HG03521 (cell line): Measurements from ENCODE around the gene RNF44.

Source experiments
- ATAC-seq: cut with Tn5 transposase; IDR thresholded peaks from one replicate; pipeline ENCODE4 v1.9.1; 2021; ENCODE audit warnings: mild to moderate bottlenecking, moderate library complexity; ENCODE audit not compliant: unreplicated experiment

The RNF44 gene

DNA sequence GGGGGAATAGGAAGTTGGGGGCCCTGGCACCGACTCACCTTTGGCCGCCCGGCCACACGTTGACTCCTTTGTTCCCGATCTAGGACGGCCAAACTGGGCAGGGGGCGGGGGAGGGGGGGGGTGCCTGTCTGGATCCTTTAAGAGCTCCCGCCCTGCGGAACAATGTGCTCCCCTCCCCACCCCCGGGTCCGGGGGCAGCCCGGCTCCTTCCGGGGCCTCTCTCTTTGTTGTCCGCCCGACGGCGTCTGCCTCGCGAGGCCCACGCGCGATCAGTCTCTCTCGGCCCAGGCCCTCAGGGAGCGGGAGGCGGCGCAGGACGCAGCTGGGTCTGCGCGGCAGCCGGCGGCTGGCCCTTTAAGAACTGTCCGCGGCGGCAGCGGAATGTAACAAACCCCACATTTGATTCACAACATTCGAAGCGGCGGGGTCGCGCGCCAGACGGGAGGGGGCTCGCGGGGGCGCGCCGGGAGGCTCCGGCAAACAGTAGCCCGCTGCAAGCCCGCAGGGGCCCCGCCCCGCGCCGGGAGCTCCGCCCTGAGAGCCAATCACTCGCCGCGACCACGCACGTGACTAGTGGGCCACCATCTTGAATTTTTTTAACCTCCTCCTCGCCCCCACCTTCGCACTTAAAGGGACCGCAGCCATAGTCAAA, at the start of gene RNF44:
TSS of gene RNF44 (minus strand) at position 501 of the 652 bp plus-strand sequence. CDS start 4,930 bp downstream, outside the sequence.
- peak; percentile 46 for ATAC-seq

DNA sequence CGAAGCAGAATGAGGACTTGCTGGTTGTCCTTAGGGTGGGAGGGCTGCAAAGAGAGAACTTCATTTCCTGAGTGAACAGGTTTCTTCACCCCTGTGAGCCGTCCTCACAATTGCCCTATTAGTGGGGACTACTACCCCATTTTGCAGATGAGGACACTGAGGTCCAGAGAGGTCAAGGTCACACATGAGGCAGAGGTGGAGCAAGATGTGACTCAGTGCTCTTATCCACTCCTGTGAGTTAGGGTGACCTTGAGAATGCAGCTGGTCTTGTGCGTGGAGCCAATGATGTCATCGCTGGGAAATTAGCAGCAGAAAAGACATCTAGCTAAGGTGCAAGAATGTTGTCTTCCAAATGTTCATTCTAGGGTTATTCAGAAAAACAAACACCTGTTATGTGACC, 45.9 kb upstream of the RNF44 start:
- ATAC-seq, result no peak

- ATAC-seq, result no peak
These were observed 44.2 kb upstream of the RNF44 start for GRCh38 chr5:176581361-176581760.

GRCh38 chr5:176579323-176579722, 42.1 kb upstream of the RNF44 start:
- ATAC-seq, result no peak

DNA sequence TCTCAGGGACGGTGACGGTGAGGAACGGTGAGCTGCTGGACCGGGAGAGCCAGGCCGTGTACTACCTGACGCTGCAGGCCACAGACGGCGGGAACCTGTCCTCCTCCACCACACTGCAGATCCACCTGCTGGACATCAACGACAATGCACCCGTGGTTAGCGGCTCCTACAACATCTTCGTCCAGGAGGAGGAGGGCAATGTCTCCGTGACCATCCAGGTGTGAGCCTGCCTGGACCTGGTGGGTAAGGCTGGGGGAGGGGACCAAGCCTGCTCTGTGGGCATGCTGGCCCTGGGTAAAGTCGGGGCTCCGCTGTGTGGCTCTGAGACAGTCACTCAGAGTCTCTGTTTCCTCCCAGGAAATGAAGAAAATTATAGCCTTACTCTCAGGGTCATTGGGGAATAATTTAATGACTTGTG, 41.2 kb upstream of the RNF44 start:
- ATAC-seq, result no peak

GRCh38 chr5:176577312-176578176, 40.3 kb upstream of the RNF44 start:
- no peak for ATAC-seq

DNA sequence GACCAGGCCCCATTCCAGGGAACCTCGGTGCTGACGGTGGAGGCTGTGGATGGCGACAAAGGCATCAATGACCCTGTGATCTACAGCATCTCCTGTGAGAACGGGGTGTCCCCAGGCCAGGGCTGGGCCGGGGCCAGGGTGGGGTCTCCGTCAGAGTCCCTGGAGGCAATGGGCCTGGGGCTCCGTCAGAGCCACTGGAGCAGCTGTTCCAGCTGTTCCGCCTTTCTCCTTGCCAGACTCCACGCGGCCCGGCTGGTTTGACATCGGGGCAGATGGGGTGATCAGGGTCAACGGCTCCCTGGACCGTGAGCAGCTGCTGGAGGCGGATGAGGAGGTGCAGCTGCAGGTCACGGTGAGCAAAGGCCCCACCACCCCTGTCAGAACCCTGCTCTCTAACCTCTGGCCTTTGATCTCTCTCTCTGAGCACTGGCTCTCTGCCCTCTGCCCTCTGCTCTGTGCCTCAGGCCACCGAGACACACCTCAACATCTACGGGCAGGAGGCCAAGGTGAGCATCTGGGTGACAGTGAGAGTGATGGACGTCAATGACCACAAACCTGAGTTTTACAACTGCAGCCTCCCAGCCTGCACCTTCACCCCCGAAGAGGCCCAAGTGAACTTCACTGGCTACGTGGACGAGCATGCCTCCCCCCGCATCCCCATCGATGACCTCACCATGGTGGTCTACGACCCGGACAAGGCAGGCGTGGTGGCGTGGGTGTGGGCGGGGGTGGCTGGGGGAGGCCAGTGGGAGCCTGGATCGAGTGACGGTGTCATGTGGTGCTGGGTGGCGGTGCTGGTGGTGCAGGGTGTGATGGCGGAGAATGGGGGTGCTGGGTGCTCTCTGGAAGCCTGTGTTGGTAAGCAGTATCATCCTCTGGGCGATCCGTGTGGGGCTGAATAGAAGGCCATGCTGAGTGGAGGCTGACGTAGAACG, 38.6 kb upstream of the RNF44 start:
- no peak for ATAC-seq

GRCh38 chr5:176575066-176575465, 37.9 kb upstream of the RNF44 start:
- no peak for ATAC-seq

- no peak for ATAC-seq
These were observed 37.0 kb upstream of the RNF44 start for GRCh38 chr5:176574297-176574591.

DNA sequence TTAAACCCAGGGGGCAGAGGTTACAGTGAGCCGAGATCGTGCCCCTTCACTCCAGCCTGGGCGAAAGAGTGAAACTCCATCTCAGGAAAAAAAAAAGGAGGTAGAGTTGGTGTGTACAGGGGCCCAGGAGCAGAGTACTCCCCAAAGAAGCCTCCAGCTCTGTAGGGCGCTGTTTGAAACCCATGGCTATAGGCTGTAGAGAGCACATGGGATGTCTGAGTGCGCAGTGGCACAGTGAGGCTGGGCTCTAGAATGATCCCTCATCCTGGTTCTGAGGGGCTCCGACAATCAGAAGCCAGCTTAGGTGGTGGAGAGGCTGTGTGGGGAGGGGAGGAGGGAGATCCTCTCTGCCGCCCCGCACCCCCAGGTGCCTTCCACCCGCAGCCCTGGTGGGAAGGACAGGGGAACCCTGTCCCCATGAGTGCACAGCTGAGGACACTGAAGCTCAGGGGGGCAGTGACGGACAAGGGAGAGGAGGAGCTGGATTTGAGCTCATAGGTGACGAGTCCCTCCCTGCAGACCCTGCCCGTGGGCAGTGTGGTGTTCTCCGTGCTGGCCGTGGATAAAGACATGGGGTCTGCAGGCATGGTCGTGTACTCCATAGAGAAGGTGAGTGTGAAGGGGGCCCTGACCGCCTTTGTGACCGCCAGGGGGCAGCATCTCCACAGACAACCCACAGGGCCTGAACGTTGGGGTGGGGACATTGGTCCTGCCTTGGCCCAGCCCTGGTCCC, 36.5 kb upstream of the RNF44 start:
- no peak for ATAC-seq

GRCh38 chr5:176570044-176570443, 32.8 kb upstream of the RNF44 start:
- ATAC-seq, result no peak

GRCh38 chr5:176568657-176569056, 31.5 kb upstream of the RNF44 start:
- no peak for ATAC-seq

DNA sequence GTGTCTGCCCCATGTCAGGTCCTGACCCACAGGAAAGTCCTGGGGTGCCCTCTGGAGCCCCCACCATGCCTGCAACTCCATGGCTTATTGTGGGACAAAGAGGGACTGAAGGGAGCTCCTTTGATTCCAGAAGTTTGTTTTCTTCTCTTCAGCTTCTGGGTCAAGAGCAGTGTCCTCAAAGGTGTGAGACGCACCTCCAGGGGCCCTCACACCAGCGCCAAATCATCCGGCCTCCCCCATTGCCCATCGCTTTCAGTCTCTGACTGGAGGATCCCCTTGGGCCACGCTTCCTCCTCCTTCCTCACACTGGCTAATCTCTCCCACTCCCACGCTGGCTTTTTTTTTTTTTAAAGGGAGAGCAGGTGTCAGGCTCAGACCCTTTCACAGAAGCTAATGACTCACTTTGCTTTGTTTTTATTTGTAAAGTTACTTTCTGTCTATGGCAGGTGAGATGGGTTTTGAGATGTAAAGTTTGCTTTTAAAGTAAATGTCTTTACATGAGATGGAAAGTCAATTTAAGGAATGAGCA, 28.6 kb upstream of the RNF44 start:
- ATAC-seq, result no peak

GRCh38 chr5:176564002-176564401, 26.8 kb upstream of the RNF44 start:
- no peak for ATAC-seq

- no peak for ATAC-seq
These were observed 25.0 kb upstream of the RNF44 start for GRCh38 chr5:176562189-176562588.

DNA sequence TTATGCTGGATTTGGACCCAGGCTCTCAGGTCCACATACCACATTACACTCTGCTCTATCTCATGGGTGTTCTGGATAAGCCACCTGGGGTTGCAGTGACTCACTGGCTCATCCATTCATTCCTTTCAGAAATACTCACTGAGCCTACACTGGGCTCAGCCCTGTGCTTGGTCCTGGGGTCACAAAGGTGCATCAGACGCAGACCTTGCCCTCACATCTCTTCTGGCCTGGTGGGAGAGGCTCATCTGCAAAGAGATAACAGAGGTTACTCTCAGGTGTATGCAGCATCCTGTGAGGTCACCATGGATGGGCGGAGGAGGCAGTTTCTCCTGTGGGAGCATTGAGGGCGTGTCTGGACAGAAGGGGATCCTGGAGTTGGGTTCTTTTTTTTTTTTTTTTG, 24.1 kb upstream of the RNF44 start:
- ATAC-seq, result no peak

DNA sequence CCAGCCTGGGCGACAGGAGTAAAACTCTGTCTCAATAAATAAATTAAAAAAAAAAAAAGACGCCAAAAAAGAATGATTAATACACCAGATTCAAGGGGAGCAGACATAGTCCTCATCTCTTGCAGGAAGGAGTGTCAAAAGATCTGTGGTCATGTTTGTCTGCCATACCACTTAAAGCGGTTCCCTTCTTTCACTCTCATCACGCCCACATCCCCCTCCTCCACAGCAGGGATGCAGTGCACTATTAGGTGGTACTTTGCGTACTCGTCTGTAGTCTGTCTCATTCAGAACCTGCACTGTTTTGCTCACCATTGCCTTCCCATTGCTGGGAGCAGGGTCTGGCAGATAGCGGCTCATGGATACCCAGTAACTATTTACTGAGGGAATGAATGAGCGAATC, 23.2 kb upstream of the RNF44 start:
- no peak for ATAC-seq

DNA sequence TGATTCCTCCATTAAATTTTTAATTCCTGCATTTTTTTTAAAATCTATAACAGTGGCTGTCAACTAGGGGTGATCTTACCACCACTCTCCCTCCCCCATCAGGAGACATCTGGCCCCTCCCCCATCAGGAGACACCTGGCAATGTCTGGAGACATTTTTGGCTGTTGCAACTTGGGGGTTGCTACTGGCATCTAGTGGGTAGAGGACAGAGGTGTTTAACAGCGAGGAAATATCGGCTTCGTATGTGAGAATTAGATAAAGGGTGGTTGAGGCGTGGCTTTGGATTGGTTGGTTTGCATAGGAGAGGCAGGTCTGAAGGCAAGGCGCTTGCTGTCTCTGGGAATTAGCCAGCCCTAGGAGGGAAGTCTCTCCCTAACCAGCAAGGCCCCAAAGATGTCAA, 22.5 kb upstream of the RNF44 start:
- ATAC-seq, result no peak

DNA sequence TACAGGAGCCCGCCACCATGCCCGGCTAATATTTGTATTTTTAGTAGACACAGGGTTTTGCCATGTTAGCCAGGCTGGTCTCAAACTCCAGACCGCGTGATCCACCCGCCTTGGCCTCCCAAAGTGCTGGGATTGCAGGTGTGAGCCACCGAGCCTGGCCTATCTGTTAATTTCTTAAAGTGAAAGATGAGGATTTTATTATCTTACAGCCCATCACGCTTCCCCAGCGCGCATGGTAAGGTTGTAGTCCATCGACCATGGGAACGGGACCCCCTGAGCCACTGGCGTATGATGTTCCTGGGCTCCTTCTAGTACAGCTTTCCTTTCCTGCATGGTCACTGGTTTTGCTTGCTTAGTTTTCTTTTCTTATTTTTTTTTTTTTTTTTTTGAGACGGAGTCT, 20.6 kb upstream of the RNF44 start:
- ATAC-seq, result no peak

DNA sequence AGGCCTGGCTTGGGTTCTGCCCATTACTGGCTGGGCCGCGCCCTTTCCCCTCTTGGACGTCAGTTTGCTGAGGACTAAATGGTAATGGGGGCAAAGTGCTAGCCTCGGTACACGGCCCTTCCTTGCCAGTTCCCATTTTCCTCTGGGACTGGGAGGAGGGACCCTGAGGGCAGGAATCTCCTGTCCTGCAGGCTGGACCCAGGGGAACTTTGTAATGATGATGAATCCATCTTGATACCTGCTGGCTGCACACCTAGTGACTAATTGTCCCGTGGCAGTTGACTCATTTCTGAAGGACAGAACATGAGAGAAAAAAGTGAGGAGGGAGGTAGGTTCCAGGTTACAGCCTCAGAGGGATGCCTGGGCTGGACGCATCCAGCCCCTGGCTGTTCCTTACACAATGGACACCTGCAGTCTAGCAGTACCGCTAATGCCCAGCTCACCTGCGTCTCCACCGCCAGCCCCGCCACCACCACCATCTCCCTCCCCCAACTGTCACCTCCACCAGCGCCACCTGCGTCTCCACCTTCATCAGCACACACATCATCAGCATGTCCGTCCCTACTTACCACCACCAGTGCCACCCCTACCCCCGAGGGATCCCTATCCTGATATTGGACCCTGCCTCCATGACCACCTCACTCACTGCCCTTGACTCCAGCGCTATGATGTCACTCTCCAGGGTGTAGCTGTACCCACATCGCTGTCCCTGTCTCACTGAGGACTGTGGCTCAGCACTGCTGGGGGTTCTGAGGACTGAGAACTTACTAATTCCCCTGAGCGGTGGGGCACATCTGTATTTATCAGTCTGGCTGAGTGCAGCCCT, 16.3 kb upstream of the RNF44 start:
- ATAC-seq, result no peak
